Measurements from ENCODE around the gene CALML3. TPM values are rescaled to one million over a fixed set of nuclear protein-coding genes. Genes with fewer than 3 reads are reported as not detected.

CALML3 gene
- total and polyA plus RNA-seq, 2 of the 8 experiments (the other 6 are each of a cell fraction or from before 2014, with no cell fraction given) = not detected

- H2BK15ac ChIP-seq (ENCODE audit: low read length) = peak overlapping the region; percentile 40; the same call in 1 of the 2 replicates
- ChIA-PET POLR2A (ENCODE audit: partially characterized antibody) (interaction anchor here (0.6 to 2.7 kb wide), 8 partner anchors 9 to 40 kb away, joined by 3 to 11 read pairs (median 5); no protein-coding TSS in a partner anchor), CTCF (ENCODE audit: partially characterized antibody) (interaction anchor here (0.5 to 2.4 kb wide), 6 partner anchors 9 to 680 kb away, joined by 3 to 10 read pairs (median 4); no protein-coding TSS in a partner anchor)
- no peaks in the 10 kb centered on the region for H3K36me3 ChIP-seq (ENCODE audit: control insufficient read depth in 2 of 4, insufficient read depth in 4 of 4, low read length in 3 of 4)
- no peaks in the 10 kb centered on the region for H3K27me3 ChIP-seq (replicated peaks in 1 of 4; ENCODE audit: control insufficient read depth in 3 of 4, extremely low read depth in 1 of 4, insufficient read depth in 3 of 4, low read length in 3 of 4)
- no peak for TF ChIP-seq TEAD4 (IDR thresholded peaks at IDR 0.05; ENCODE audit: low read depth, low read length)
- no peak for TF ChIP-seq SRF (IDR thresholded peaks at IDR 0.05; ENCODE audit: low read depth, low read length)
- no peak overlapping the region for H3K4me3 ChIP-seq (ENCODE audit: extremely low read depth in 1 of 4, insufficient read depth in 2 of 4, low read depth in 3 of 4, low read length in 4 of 4)
- H2BK20ac ChIP-seq (ENCODE audit: low read length) = peak overlapping the region; percentile 95; the same call in 1 of the 2 replicates
- peak overlapping the region; percentile 97 for H2BK12ac ChIP-seq (ENCODE audit: low read depth, low read length)
- no peaks in the 10 kb centered on the region for H3K79me2 ChIP-seq (ENCODE audit: control insufficient read depth in 1 of 2, insufficient read depth in 2 of 2, low read length in 2 of 2)
- no peak overlapping the region for H3K23ac ChIP-seq (ENCODE audit: insufficient read length)
- FAIRE-seq = no peak
- no peak overlapping the region for H3K56ac ChIP-seq (replicated peaks; ENCODE audit: insufficient read length, low read depth, low read length)
- H3K27ac ChIP-seq (ENCODE audit: low read depth, low read length) = no peak overlapping the region
- WGBS, 2 experiments (ENCODE audit: extremely low coverage in 1 of 2, insufficient coverage in 1 of 2, insufficient read length in 1 of 2, insufficient replicate concordance in 2 of 2, low coverage in 1 of 2, low lambda C conversion rate in 2 of 2, missing lambda C conversion rate in 1 of 2) = 71% methylated on average over 13 of the region's 13 CpGs; no CpG with 5 or more reads in 1 of the 2 experiments
- H4K20me1 ChIP-seq (replicated peaks in 1 of 2; ENCODE audit: control insufficient read depth in 1 of 2, insufficient read depth in 2 of 2, low read length in 2 of 2) = no peaks in the 10 kb centered on the region
- DNase-seq (ENCODE audit: low read depth in 1 of 2, low spot score in 2 of 2) = no peak
- no peak overlapping the region for H2BK120ac ChIP-seq (replicated peaks; ENCODE audit: low read depth, low read length)
- H3K18ac ChIP-seq (ENCODE audit: extremely low read depth, low read length) = peak overlapping the region; percentile 3
- H3K9ac ChIP-seq (replicated peaks in 1 of 4; ENCODE audit: extremely low read depth in 1 of 4, low read depth in 3 of 4, low read length in 3 of 4) = no peak overlapping the region
- H4K91ac ChIP-seq (replicated peaks; ENCODE audit: insufficient read length, low read length) = no peak overlapping the region
- no peak overlapping the region for H3K4ac ChIP-seq (replicated peaks; ENCODE audit: insufficient read length, low read depth, low read length)
- peak overlapping the region in 1 of 2 experiments; percentile 4; a peak in 1 of 4 replicates for H3K4me2 ChIP-seq (ENCODE audit: insufficient read depth in 1 of 2, low read depth in 2 of 2, low read length in 2 of 2)
- H3K14ac ChIP-seq (ENCODE audit: insufficient read length) = no peak overlapping the region
- peaks cover 0 to 14% (median 4%) of the 10 kb centered on the region in 4 experiments; a peak in 5 of 7 replicates for H3K4me1 ChIP-seq (replicated peaks in 1 of 4; ENCODE audit: control insufficient read depth in 3 of 4, insufficient read depth in 4 of 4, low read length in 3 of 4)
- peak overlapping the region; percentile 69; the same call in 1 of the 2 replicates for H2BK5ac ChIP-seq (ENCODE audit: low read depth, low read length)
- H3K79me1 ChIP-seq (ENCODE audit: low read depth, low read length) = no peaks in the 10 kb centered on the region
- no peaks in the 10 kb centered on the region for H3K9me3 ChIP-seq (ENCODE audit: insufficient read depth in 2 of 2, low read depth in 1 of 2, low read length in 1 of 2)
- no peaks in the 10 kb centered on the region for H3K23me2 ChIP-seq (ENCODE audit: low read depth, low read length)
- H2AFZ ChIP-seq (ENCODE audit: low read length) = 0 out of 2 replicates have a peak overlapping the region, but pooled peaks have one; percentile 38
- no peak overlapping the region for H4K5ac ChIP-seq (ENCODE audit: insufficient read length, low read depth, low read length)
- peak overlapping the region; percentile 23; the same call in 1 of the 2 replicates for H4K8ac ChIP-seq (ENCODE audit: extremely low read depth, insufficient read depth, low read length)
- H2AK5ac ChIP-seq (ENCODE audit: low read depth, low read length) = no peak overlapping the region
Observed at GRCh38 chr10:5485948-5486852, 38.6 kb upstream of the CALML3 start.

All from H1 (cell line).